CD4-positive, alpha-beta T cell treated with Interleukin-6 at 100 ng/mL for 8 hours (primary cell): ENCODE results near the gene TRAM2.

ENCODE experiments used
- DNase-seq: peaks from one replicate; pipeline ENCODE4 v3.0.0-alpha.2; 2020; ENCODE audit warnings: mixed read lengths, low spot score

TRAM2 gene

GRCh38 chr6:52570291-52570700, 6.6 kb downstream of the TRAM2 start:
- no peak for DNase-seq

GRCh38 chr6:52568320-52568719, 8.5 kb downstream of the TRAM2 start:
- no peak for DNase-seq

- DNase-seq, result no peak
These were observed 10.0 kb downstream of the TRAM2 start for GRCh38 chr6:52566853-52567279.

- DNase-seq, result no peak
These were observed 10.7 kb downstream of the TRAM2 start for GRCh38 chr6:52566201-52566600.

- no peak for DNase-seq
These were observed 12.0 kb downstream of the TRAM2 start for GRCh38 chr6:52564856-52565255.

GRCh38 chr6:52562911-52563310, 13.9 kb downstream of the TRAM2 start:
- DNase-seq, result no peak

- DNase-seq, result no peak
These were observed 16.4 kb downstream of the TRAM2 start for GRCh38 chr6:52560462-52560861.

- no peak for DNase-seq
These were observed 18.4 kb downstream of the TRAM2 start for GRCh38 chr6:52558266-52559000.

GRCh38 chr6:52557389-52558265, 19.2 kb downstream of the TRAM2 start:
- no peak for DNase-seq

- no peak for DNase-seq
These were observed 21.2 kb downstream of the TRAM2 start for GRCh38 chr6:52555518-52556233.

- DNase-seq, result no peak
These were observed 22.1 kb downstream of the TRAM2 start for GRCh38 chr6:52554684-52555280.

GRCh38 chr6:52553719-52554118, 23.1 kb downstream of the TRAM2 start:
- DNase-seq, result no peak

GRCh38 chr6:52553158-52553557, 23.7 kb downstream of the TRAM2 start:
- DNase-seq, result no peak

GRCh38 chr6:52552278-52552643, 24.6 kb downstream of the TRAM2 start:
- DNase-seq, result no peak

- DNase-seq, result no peak
These were observed 25.2 kb downstream of the TRAM2 start for GRCh38 chr6:52551483-52552277.

- no peak for DNase-seq
These were observed 26.0 kb downstream of the TRAM2 start for GRCh38 chr6:52550870-52551269.

GRCh38 chr6:52550014-52550575, 26.8 kb downstream of the TRAM2 start:
- no peak for DNase-seq

- DNase-seq, result no peak
These were observed 27.4 kb downstream of the TRAM2 start for GRCh38 chr6:52549428-52549827.

- no peak for DNase-seq
These were observed 27.9 kb downstream of the TRAM2 start for GRCh38 chr6:52548999-52549398.

- DNase-seq, result no peak
These were observed 28.5 kb downstream of the TRAM2 start for GRCh38 chr6:52548353-52548713.
